ENCODE data around the gene RAI1.

- TF ChIP-seq CTCF (IDR thresholded peaks at IDR 0.05 in 8 of 11, conservative IDR thresholded peaks at IDR 0.05 in 3 of 11) (no peak), POLR2A (IDR thresholded peaks at IDR 0.05) (no peak), POLR2AphosphoS5 (IDR thresholded peaks at IDR 0.05) (no peak)
These were observed 35.3 kb upstream of the RAI1 start for GRCh38 chr17:17645961-17646360.

All from spleen (tissue), 7 donors.